Loucy (cell line): ENCODE data around the gene TUBB2B.
"Not testable (repeated sequence)": the region's sequence is repeated elsewhere in the genome, so short reads cannot be mapped to it uniquely, and the experiment has no call there.

Source experiments
- H2AFZ ChIP-seq: fragments of 200-600 bp; sonication (generic); 2 replicates; pipeline ENCODE4 v1.6.0; 2016; ENCODE audit warnings: antibody characterized with exemption, mild to moderate bottlenecking, low read length, moderate library complexity
- H3F3A ChIP-seq: fragments of 200-600 bp; 2 replicates; pipeline ENCODE4 v1.6.0; 2016; ENCODE audit warnings: antibody characterized with exemption, low read depth, mild to moderate bottlenecking
- H3K27me3 ChIP-seq: fragments of 200-600 bp; sonication (generic); 2 replicates; pipeline ENCODE4 v1.6.1; 2014; ENCODE audit warnings: low read length, mild to moderate bottlenecking; ENCODE audit not compliant: insufficient read depth, poor library complexity, severe bottlenecking
- H3K36me3 ChIP-seq: fragments of 200-600 bp; sonication (generic); 2 replicates; pipeline ENCODE4 v1.6.1; 2016; ENCODE audit warnings: low read length; ENCODE audit not compliant: insufficient read depth
- H3K4me1 ChIP-seq: fragments of 200-600 bp; sonication (generic); 2 replicates; pipeline ENCODE4 v1.5.1; 2014; ENCODE audit warnings: low read length, mild to moderate bottlenecking; ENCODE audit not compliant: insufficient read depth, poor library complexity, severe bottlenecking
- H3K4me2 ChIP-seq: fragments of 200-600 bp; sonication (generic); 2 replicates; pipeline ENCODE4 v1.6.0; 2014; ENCODE audit warnings: antibody characterized with exemption, low read length, low read depth, mild to moderate bottlenecking; ENCODE audit not compliant: poor library complexity, severe bottlenecking
- H3K4me3 ChIP-seq: fragments of 200-600 bp; sonication (generic); 2 replicates; pipeline ENCODE4 v1.5.1; 2014; ENCODE audit warnings: low read length, mild to moderate bottlenecking, mixed read lengths; ENCODE audit not compliant: poor library complexity, severe bottlenecking
- H3K79me2 ChIP-seq: fragments of 200-600 bp; sonication (generic); 2 replicates; pipeline ENCODE4 v1.6.1; 2014; ENCODE audit warnings: low read length; ENCODE audit not compliant: insufficient read depth
- H3K9ac ChIP-seq: fragments of 200-600 bp; sonication (generic); 2 replicates; pipeline ENCODE4 v1.6.0; 2014; ENCODE audit warnings: mild to moderate bottlenecking, low read depth, low read length, moderate library complexity; ENCODE audit not compliant: poor library complexity, severe bottlenecking
- H3K9me2 ChIP-seq: fragments of 200-600 bp; sonication (generic); replicated peaks from 2 replicates; pipeline ENCODE4 v1.6.1; 2016; ENCODE audit warnings: low read depth, low read length, mixed read lengths
- H3K9me3 ChIP-seq: fragments of 200-600 bp; sonication (generic); 2 replicates; pipeline ENCODE4 v1.6.1; 2014; ENCODE audit warnings: mild to moderate bottlenecking, antibody characterized with exemption, low read length, low read depth; ENCODE audit not compliant: insufficient read depth
- H4K20me1 ChIP-seq: fragments of 200-600 bp; sonication (generic); 2 replicates; pipeline ENCODE4 v1.6.0; 2014; ENCODE audit warnings: antibody characterized with exemption, low read length, mild to moderate bottlenecking; ENCODE audit not compliant: insufficient read depth, poor library complexity, severe bottlenecking
- EZH2phosphoT487 ChIP-seq: fragments of 200-600 bp; IDR thresholded peaks from 2 replicates; pipeline ENCODE4 v1.6.1; 2018; ENCODE audit warnings: antibody characterized with exemption, mild to moderate bottlenecking, moderate library complexity, borderline replicate concordance
- TF ChIP-seq, protein P1 (sequence below): fragments of 200-600 bp; sonication (generic); conservative IDR thresholded peaks from 2 replicates; pipeline ENCODE4 v1.5.1; 2014; ENCODE audit warnings: mild to moderate bottlenecking, antibody characterized with exemption, low read length

The TUBB2B gene

GRCh38 chr6:3247255-3248146 is 20.0 kb upstream of the TUBB2B start:
- TF ChIP-seq EZH2phosphoT487: no peak
- TF ChIP-seq, protein P1, sequence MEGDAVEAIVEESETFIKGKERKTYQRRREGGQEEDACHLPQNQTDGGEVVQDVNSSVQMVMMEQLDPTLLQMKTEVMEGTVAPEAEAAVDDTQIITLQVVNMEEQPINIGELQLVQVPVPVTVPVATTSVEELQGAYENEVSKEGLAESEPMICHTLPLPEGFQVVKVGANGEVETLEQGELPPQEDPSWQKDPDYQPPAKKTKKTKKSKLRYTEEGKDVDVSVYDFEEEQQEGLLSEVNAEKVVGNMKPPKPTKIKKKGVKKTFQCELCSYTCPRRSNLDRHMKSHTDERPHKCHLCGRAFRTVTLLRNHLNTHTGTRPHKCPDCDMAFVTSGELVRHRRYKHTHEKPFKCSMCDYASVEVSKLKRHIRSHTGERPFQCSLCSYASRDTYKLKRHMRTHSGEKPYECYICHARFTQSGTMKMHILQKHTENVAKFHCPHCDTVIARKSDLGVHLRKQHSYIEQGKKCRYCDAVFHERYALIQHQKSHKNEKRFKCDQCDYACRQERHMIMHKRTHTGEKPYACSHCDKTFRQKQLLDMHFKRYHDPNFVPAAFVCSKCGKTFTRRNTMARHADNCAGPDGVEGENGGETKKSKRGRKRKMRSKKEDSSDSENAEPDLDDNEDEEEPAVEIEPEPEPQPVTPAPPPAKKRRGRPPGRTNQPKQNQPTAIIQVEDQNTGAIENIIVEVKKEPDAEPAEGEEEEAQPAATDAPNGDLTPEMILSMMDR: no peak
- Histone ChIP-seq H3F3A (no peaks in the 10 kb centered on the region), H3K9ac (no peak overlapping the region), H3K36me3 (no peaks in the 10 kb centered on the region), H3K27me3 (no peaks in the 10 kb centered on the region), H3K79me2 (no peaks in the 10 kb centered on the region), H2AFZ (no peak overlapping the region), H3K4me1 (no peaks in the 10 kb centered on the region), H4K20me1 (no peaks in the 10 kb centered on the region), H3K4me3 (no peak overlapping the region), H3K9me2 (no peaks in the 10 kb centered on the region), H3K4me2 (no peak overlapping the region), H3K9me3 (no peaks in the 10 kb centered on the region)

DNA sequence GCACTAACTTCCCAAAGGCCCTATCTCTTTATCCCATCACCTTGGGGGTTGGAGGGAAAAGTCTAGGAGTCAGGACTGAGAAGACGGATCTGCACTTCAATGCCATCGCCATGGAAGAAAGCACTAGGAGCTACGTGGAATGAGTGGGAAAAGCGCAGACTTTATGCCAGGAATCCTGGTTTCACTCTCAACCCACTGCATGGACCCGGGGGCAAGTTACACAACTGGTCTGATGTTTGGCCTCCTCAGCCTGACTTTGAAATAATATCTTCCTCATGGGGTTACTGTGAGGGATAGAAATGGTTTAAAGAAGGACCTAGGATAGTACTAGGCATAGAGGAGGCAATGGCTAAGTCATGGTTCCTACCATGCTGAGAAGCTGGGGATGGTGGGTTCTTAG is 17.8 kb upstream of the TUBB2B start:
- no peak overlapping the region for H2AFZ ChIP-seq
- H3K27me3 ChIP-seq: no peaks in the 10 kb centered on the region
- H3K4me3 ChIP-seq: no peak overlapping the region
- H3K36me3 ChIP-seq: no peaks in the 10 kb centered on the region
- H3F3A ChIP-seq: no peaks in the 10 kb centered on the region
- H3K79me2 ChIP-seq: no peaks in the 10 kb centered on the region
- no peaks in the 10 kb centered on the region for H4K20me1 ChIP-seq
- no peaks in the 10 kb centered on the region for H3K9me3 ChIP-seq
- no peak overlapping the region for H3K9ac ChIP-seq
- no peaks in the 10 kb centered on the region for H3K9me2 ChIP-seq
- TF ChIP-seq EZH2phosphoT487: no peak
- TF ChIP-seq, protein P1: no peak
- no peaks in the 10 kb centered on the region for H3K4me1 ChIP-seq
- H3K4me2 ChIP-seq: no peak overlapping the region

DNA sequence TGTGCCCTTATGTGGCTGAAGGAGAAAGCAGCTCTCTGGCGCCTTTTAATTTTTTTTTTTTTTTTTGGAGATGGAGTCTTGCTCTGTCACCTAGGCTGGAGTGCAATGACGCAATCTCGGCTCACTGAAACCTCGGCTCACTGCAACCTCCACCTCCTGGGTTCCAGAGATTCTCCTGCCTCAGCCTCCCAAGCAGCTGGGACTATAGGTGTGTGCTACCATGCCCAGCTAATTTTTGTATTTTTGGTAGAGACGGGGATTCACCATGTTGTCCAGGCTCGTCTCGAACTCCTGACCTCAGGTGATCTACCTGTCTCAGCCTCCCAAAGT is 17.3 kb upstream of the TUBB2B start:
- H2AFZ ChIP-seq, H3K9ac ChIP-seq: not testable (repeated sequence)

More for the DNA sequence above, 17.3 kb upstream of the TUBB2B start:
- not testable (repeated sequence) for H3K27me3 ChIP-seq, H3K9me2 ChIP-seq, H3K4me3 ChIP-seq, H3K4me2 ChIP-seq, H3K79me2 ChIP-seq, H3K4me1 ChIP-seq, H4K20me1 ChIP-seq, H3K36me3 ChIP-seq, H3K9me3 ChIP-seq, H3F3A ChIP-seq
